Upper lobe of left lung (tissue), 6 donors: ENCODE data around the gene C9orf57. TPM values are rescaled to one million over a fixed set of nuclear protein-coding genes. Genes with fewer than 3 reads are reported as not detected.
A peak's percentile ranks its signal among the peaks of the same experiment; 100 is the strongest.

ENCODE experiments used
- ATAC-seq, 2 donors: fragments of 200-7000 bp; cut with Tn5 transposase; one replicate each; pipeline ENCODE4 v1.9.1; 2022; ENCODE audit warnings: mild to moderate bottlenecking in 2 of 2, moderate library complexity in 2 of 2; ENCODE audit not compliant: low FRiP score in 2 of 2
- DNase-seq, 2 donors: peaks; one replicate each; pipeline ENCODE4 v3.0.0-alpha.2; 2019 to 2020
- H3K27ac ChIP-seq, 4 donors: fragments of 200-600 bp; sonication (generic); one replicate each; pipeline ENCODE4 v1.5.1; 2016 to 2019
- H3K27me3 ChIP-seq, 4 donors: fragments of 200-600 bp; sonication (generic); one replicate each; pipeline ENCODE4 v1.5.1; 2017 to 2019
- H3K36me3 ChIP-seq, 4 donors: fragments of 200-600 bp; sonication (generic); one replicate each; pipeline ENCODE4 v1.5.1; 2016 to 2019
- H3K4me1 ChIP-seq, 4 donors: fragments of 200-600 bp; sonication (generic); one replicate each; pipeline ENCODE4 v1.5.1; 2018 to 2019
- H3K4me3 ChIP-seq, 4 donors: fragments of 200-600 bp; sonication (generic); one replicate each; pipeline ENCODE4 v1.5.1; 2017 to 2019; ENCODE audit warnings: mild to moderate bottlenecking in 2 of 4, moderate library complexity in 1 of 4
- H3K9me3 ChIP-seq, 4 donors: fragments of 200-600 bp; sonication (generic); one replicate each; pipeline ENCODE4 v1.5.1; 2018 to 2019
- CTCF ChIP-seq, 6 experiments: fragments of 450-650 bp in 4 of 6; fragments of 200-600 bp in 2 of 6; sonication (generic) in 2 of 6; IDR thresholded peaks; one replicate each; pipeline ENCODE4 v1.5.1; 2016 to 2019; ENCODE audit warnings: antibody characterized with exemption in 6 of 6
- EP300 ChIP-seq, 4 donors: sonication (generic); formaldehyde crosslinking; IDR thresholded peaks; one replicate each; pipeline ENCODE4 v1.5.1; 2017; ENCODE audit warnings: antibody characterized with exemption in 4 of 4, control low read depth in 2 of 4
- POLR2A ChIP-seq, 4 donors: fragments of 450-650 bp; IDR thresholded peaks; one replicate each; pipeline ENCODE4 v1.5.1; 2016 to 2017; ENCODE audit warnings: antibody characterized with exemption in 4 of 4, mild to moderate bottlenecking in 2 of 4
- POLR2AphosphoS5 ChIP-seq, 2 donors: sonication (generic); formaldehyde crosslinking; IDR thresholded peaks; one replicate each; pipeline ENCODE4 v1.5.1; 2017; ENCODE audit warnings: antibody characterized with exemption in 2 of 2
- WGBS, 2 donors: methylation state at CpG; one replicate each; pipeline ENCODE4 v1.1.5; 2017 to 2018; 5-methylcytosine and 5-hydroxymethylcytosine counted together
- total RNA-seq, 6 donors: library from RNA; depleted of rRNA in 4 of 6; stranded (reverse); fragments of >200 nt in 4 of 6; gene quantifications; one replicate each; pipeline versions ENCODE4 v1.1.0 to v1.2.1, GENCODE V29; 2016 to 2021
- donor health status: DM: no; HTN: no; CAD: no; lungs with moderate emphysema.
- donor health status: DM: no; HTN: yes; CAD: no; lungs with severe emphysema.

The C9orf57 gene
- total RNA-seq, 6 donors from 2014 or later, result not detected

GRCh38 chr9:72041775-72042194, 18.6 kb downstream of the C9orf57 start:
- ATAC-seq, result peak; percentile 49 to 55
- H3K27ac ChIP-seq, result peak overlapping the region in 1 of 4 donors; percentile 72

GRCh38 chr9:72041369-72041768, 19.0 kb downstream of the C9orf57 start:
- WGBS, 2 donors, result 68 to 73% methylated on average over 3 of the region's 3 CpGs
- DNase-seq (no peak), ATAC-seq (no peak)
- no peaks in the 10 kb centered on the region for H3K9me3 ChIP-seq
- no peak overlapping the region for H3K4me3 ChIP-seq
- no peaks in the 10 kb centered on the region for H3K27me3 ChIP-seq
- H3K27ac ChIP-seq, result peak overlapping the region in 1 of 4 donors; percentile 72
- peaks cover 0 to 13% (median 1%) of the 10 kb centered on the region in 4 donors for H3K4me1 ChIP-seq
- H3K36me3 ChIP-seq, result no peaks in the 10 kb centered on the region
- TF ChIP-seq CTCF (IDR thresholded peaks at IDR 0.05) (no peak), EP300 (IDR thresholded peaks at IDR 0.05) (no peak), POLR2AphosphoS5 (IDR thresholded peaks at IDR 0.05) (no peak), POLR2A (IDR thresholded peaks at IDR 0.05) (no peak)

More at GRCh38 chr9:72041775-72042194, 18.6 kb downstream of the C9orf57 start:
- WGBS, 2 donors, result 11 to 13% methylated on average over 7 of the region's 7 CpGs
- no peaks in the 10 kb centered on the region for H3K36me3 ChIP-seq
- H3K27me3 ChIP-seq, result no peaks in the 10 kb centered on the region
- peaks cover 0 to 13% (median 1%) of the 10 kb centered on the region in 4 donors for H3K4me1 ChIP-seq
- no peak for TF ChIP-seq EP300 (IDR thresholded peaks at IDR 0.05)
- TF ChIP-seq POLR2AphosphoS5 (IDR thresholded peaks at IDR 0.05), result peak in 1 of 2 donors; percentile 52
- no peak overlapping the region for H3K4me3 ChIP-seq
- peak in 1 of 2 donors; percentile 83 for DNase-seq
- no peaks in the 10 kb centered on the region for H3K9me3 ChIP-seq

GRCh38 chr9:72039532-72039931, 20.9 kb downstream of the C9orf57 start:
- Histone ChIP-seq H3K4me3 (no peak overlapping the region), H3K27ac (no peak overlapping the region), H3K4me1 (peaks cover 0 to 13% (median 1%) of the 10 kb centered on the region in 4 donors), H3K36me3 (no peaks in the 10 kb centered on the region), H3K9me3 (no peaks in the 10 kb centered on the region), H3K27me3 (no peaks in the 10 kb centered on the region)
- WGBS, 2 donors, result 88% methylated on average over 7 to 8 of the region's 8 CpGs
- ATAC-seq (no peak), DNase-seq (no peak)
- TF ChIP-seq POLR2A (IDR thresholded peaks at IDR 0.05) (no peak), CTCF (IDR thresholded peaks at IDR 0.05) (no peak), POLR2AphosphoS5 (IDR thresholded peaks at IDR 0.05) (no peak), EP300 (IDR thresholded peaks at IDR 0.05) (no peak)

GRCh38 chr9:72038890-72039410, 21.5 kb downstream of the C9orf57 start:
- ATAC-seq (peak; percentile 86 to 94), DNase-seq (peak in 1 of 2 donors; percentile 76)
- Histone ChIP-seq H3K27ac (no peak overlapping the region), H3K9me3 (no peaks in the 10 kb centered on the region), H3K36me3 (no peaks in the 10 kb centered on the region), H3K4me1 (peaks cover 0 to 13% (median 1%) of the 10 kb centered on the region in 4 donors), H3K27me3 (no peaks in the 10 kb centered on the region), H3K4me3 (no peak overlapping the region)
- TF ChIP-seq CTCF (IDR thresholded peaks at IDR 0.05) (peak; percentile 89 to 96 (median 94)), POLR2AphosphoS5 (IDR thresholded peaks at IDR 0.05) (no peak)
- WGBS, 2 donors, result 19 to 23% methylated on average over 13 of the region's 13 CpGs

GRCh38 chr9:72038408-72038807, 22.0 kb downstream of the C9orf57 start:
- no peak overlapping the region for H3K4me3 ChIP-seq
- peaks cover 0 to 13% (median 1%) of the 10 kb centered on the region in 4 donors for H3K4me1 ChIP-seq
- TF ChIP-seq CTCF (IDR thresholded peaks at IDR 0.05), result no peak
- peak; percentile 29 to 60 for TF ChIP-seq POLR2AphosphoS5 (IDR thresholded peaks at IDR 0.05)
- H3K9me3 ChIP-seq, result no peaks in the 10 kb centered on the region
- H3K36me3 ChIP-seq, result no peaks in the 10 kb centered on the region
- H3K27ac ChIP-seq, result no peak overlapping the region
- peak in 1 of 2 donors; percentile 24 for DNase-seq
- 39 to 53% methylated on average over 4 of the region's 4 CpGs for WGBS, 2 donors
- H3K27me3 ChIP-seq, result no peaks in the 10 kb centered on the region
- ATAC-seq, result no peak
